Measurements from ENCODE around the gene ZSWIM6. TPM values are rescaled to one million over a fixed set of nuclear protein-coding genes. Genes with fewer than 3 reads are reported as not detected.

ZSWIM6 gene
- total and polyA plus RNA-seq, 3 experiments from 2014 or later = 0.64 to 6.0 (median 5.9) TPM

GRCh38 chr5:61486476-61486875, 154.4 kb downstream of the ZSWIM6 start:
- POLR2A ChIA-PET = no interaction called here
- Mint-ChIP-seq H3K4me3 (no peak overlapping the region), H3K36me3 (peaks cover 1 to 41% (median 11%) of the 10 kb centered on the region in 3 donors), H3K9me3 (no peaks in the 10 kb centered on the region), H3K27me3 (no peaks in the 10 kb centered on the region), H3K27ac (no peak overlapping the region), H3K4me1 (peaks cover 12 to 17% (median 15%) of the 10 kb centered on the region in 3 donors)
- no peaks in the 10 kb centered on the region for H3K4me1 ChIP-seq (ENCODE audit: insufficient read depth, low read length)
- no peak for DNase-seq
- H3K27ac ChIP-seq (ENCODE audit: low read depth, low read length) = no peak overlapping the region
- no peaks in the 10 kb centered on the region for H3K9me3 ChIP-seq (ENCODE audit: low read length)
- CTCF ChIA-PET = no interaction called here
- H3K4me3 ChIP-seq (ENCODE audit: low read length) = no peak overlapping the region
- no peaks in the 10 kb centered on the region for H3K36me3 ChIP-seq (ENCODE audit: insufficient read depth, low read length)
- H3K27me3 ChIP-seq (ENCODE audit: insufficient read depth, low read length, poor library complexity, severe bottlenecking) = no peaks in the 10 kb centered on the region

- peaks cover 11 to 42% (median 13%) of the 10 kb centered on the region in 3 donors for H3K36me3 Mint-ChIP-seq
- ChIA-PET CTCF (no interaction called here), POLR2A (no interaction called here)
- H3K4me1 Mint-ChIP-seq = peaks cover 12 to 17% (median 15%) of the 10 kb centered on the region in 3 donors
- H3K9me3 Mint-ChIP-seq = no peaks in the 10 kb centered on the region
- no peaks in the 10 kb centered on the region for H3K4me1 ChIP-seq (ENCODE audit: insufficient read depth, low read length)
- H3K27ac Mint-ChIP-seq = no peak overlapping the region
- H3K27me3 Mint-ChIP-seq = no peaks in the 10 kb centered on the region
- H3K9me3 ChIP-seq (ENCODE audit: low read length) = no peaks in the 10 kb centered on the region
- no peak overlapping the region for H3K4me3 ChIP-seq (ENCODE audit: low read length)
- no peak for DNase-seq
- no peaks in the 10 kb centered on the region for H3K36me3 ChIP-seq (ENCODE audit: insufficient read depth, low read length)
- no peaks in the 10 kb centered on the region for H3K27me3 ChIP-seq (ENCODE audit: insufficient read depth, low read length, poor library complexity, severe bottlenecking)
- no peak overlapping the region for H3K4me3 Mint-ChIP-seq
- no peak overlapping the region for H3K27ac ChIP-seq (ENCODE audit: low read depth, low read length)
Observed at GRCh38 chr5:61489574-61489973, 157.5 kb downstream of the ZSWIM6 start.

- H3K36me3 Mint-ChIP-seq = peaks cover 18 to 28% (median 25%) of the 10 kb centered on the region in 3 donors
- Histone ChIP-seq H3K36me3 (ENCODE audit: insufficient read depth, low read length) (no peaks in the 10 kb centered on the region), H3K9me3 (ENCODE audit: low read length) (no peaks in the 10 kb centered on the region), H3K4me3 (ENCODE audit: low read length) (no peak overlapping the region), H3K27ac (ENCODE audit: low read depth, low read length) (no peak overlapping the region), H3K27me3 (ENCODE audit: insufficient read depth, low read length, poor library complexity, severe bottlenecking) (no peaks in the 10 kb centered on the region), H3K4me1 (ENCODE audit: insufficient read depth, low read length) (no peaks in the 10 kb centered on the region)
- H3K9me3 Mint-ChIP-seq = no peaks in the 10 kb centered on the region
- H3K27ac Mint-ChIP-seq = no peak overlapping the region
- H3K4me1 Mint-ChIP-seq = peaks cover 3 to 5% (median 5%) of the 10 kb centered on the region in 3 donors
- H3K4me3 Mint-ChIP-seq = no peak overlapping the region
- no peaks in the 10 kb centered on the region for H3K27me3 Mint-ChIP-seq
- ChIA-PET POLR2A (no interaction called here), CTCF (no interaction called here)
- no peak for DNase-seq
Observed at GRCh38 chr5:61491861-61492260, 159.8 kb downstream of the ZSWIM6 start.

GRCh38 chr5:61493973-61494372, 161.9 kb downstream of the ZSWIM6 start:
- POLR2A ChIA-PET = no interaction called here
- Mint-ChIP-seq H3K27me3 (no peaks in the 10 kb centered on the region), H3K36me3 (peaks cover 6 to 35% (median 18%) of the 10 kb centered on the region in 3 donors), H3K9me3 (no peaks in the 10 kb centered on the region), H3K4me3 (no peak overlapping the region), H3K27ac (peak overlapping the region in 1 of 8 donors; percentile 1), H3K4me1 (peaks cover 0 to 5% (median 0%) of the 10 kb centered on the region in 3 donors)
- Histone ChIP-seq H3K9me3 (ENCODE audit: low read length) (no peaks in the 10 kb centered on the region), H3K36me3 (ENCODE audit: insufficient read depth, low read length) (no peaks in the 10 kb centered on the region), H3K4me3 (ENCODE audit: low read length) (no peak overlapping the region), H3K27me3 (ENCODE audit: insufficient read depth, low read length, poor library complexity, severe bottlenecking) (no peaks in the 10 kb centered on the region), H3K4me1 (ENCODE audit: insufficient read depth, low read length) (no peaks in the 10 kb centered on the region), H3K27ac (ENCODE audit: low read depth, low read length) (no peak overlapping the region)
- DNase-seq = no peak
- CTCF ChIA-PET = no interaction called here

GRCh38 chr5:61496446-61496845, 164.4 kb downstream of the ZSWIM6 start:
- Histone ChIP-seq H3K9me3 (ENCODE audit: low read length) (no peaks in the 10 kb centered on the region), H3K4me1 (ENCODE audit: insufficient read depth, low read length) (no peaks in the 10 kb centered on the region), H3K27me3 (ENCODE audit: insufficient read depth, low read length, poor library complexity, severe bottlenecking) (no peaks in the 10 kb centered on the region), H3K27ac (ENCODE audit: low read depth, low read length) (no peak overlapping the region), H3K4me3 (ENCODE audit: low read length) (no peak overlapping the region), H3K36me3 (ENCODE audit: insufficient read depth, low read length) (no peaks in the 10 kb centered on the region)
- Mint-ChIP-seq H3K4me1 (peaks cover 0 to 7% (median 0%) of the 10 kb centered on the region in 3 donors), H3K4me3 (no peak overlapping the region), H3K27ac (no peak overlapping the region), H3K27me3 (no peaks in the 10 kb centered on the region), H3K36me3 (peaks cover 13 to 36% (median 18%) of the 10 kb centered on the region in 3 donors), H3K9me3 (no peaks in the 10 kb centered on the region)
- CTCF ChIA-PET = no interaction called here
- POLR2A ChIA-PET = no interaction called here
- no peak for DNase-seq

- Histone ChIP-seq H3K9me3 (ENCODE audit: low read length) (no peaks in the 10 kb centered on the region), H3K27me3 (ENCODE audit: insufficient read depth, low read length, poor library complexity, severe bottlenecking) (no peaks in the 10 kb centered on the region), H3K27ac (ENCODE audit: low read depth, low read length) (no peak overlapping the region), H3K4me3 (ENCODE audit: low read length) (no peak overlapping the region), H3K36me3 (ENCODE audit: insufficient read depth, low read length) (no peaks in the 10 kb centered on the region), H3K4me1 (ENCODE audit: insufficient read depth, low read length) (no peaks in the 10 kb centered on the region)
- Mint-ChIP-seq H3K9me3 (no peaks in the 10 kb centered on the region), H3K36me3 (peaks cover 13 to 37% (median 18%) of the 10 kb centered on the region in 3 donors), H3K4me1 (peaks cover 0 to 8% (median 1%) of the 10 kb centered on the region in 3 donors), H3K27ac (no peak overlapping the region), H3K27me3 (no peaks in the 10 kb centered on the region), H3K4me3 (no peak overlapping the region)
- no peak for DNase-seq
- POLR2A ChIA-PET = no interaction called here
- CTCF ChIA-PET = interaction anchor here (1.4 kb wide), 1 partner anchor 10 kb away, joined by 3 read pairs; no protein-coding TSS in a partner anchor
Observed at GRCh38 chr5:61496860-61497259, 164.8 kb downstream of the ZSWIM6 start.

- ChIA-PET CTCF (interaction anchor here (1.4 kb wide), 1 partner anchor 9 kb away, joined by 3 read pairs; no protein-coding TSS in a partner anchor), POLR2A (no interaction called here)
- Histone ChIP-seq H3K27ac (ENCODE audit: low read depth, low read length) (no peak overlapping the region), H3K4me1 (ENCODE audit: insufficient read depth, low read length) (no peaks in the 10 kb centered on the region), H3K36me3 (ENCODE audit: insufficient read depth, low read length) (no peaks in the 10 kb centered on the region), H3K27me3 (ENCODE audit: insufficient read depth, low read length, poor library complexity, severe bottlenecking) (no peaks in the 10 kb centered on the region), H3K9me3 (ENCODE audit: low read length) (no peaks in the 10 kb centered on the region), H3K4me3 (ENCODE audit: low read length) (no peak overlapping the region)
- no peak overlapping the region for H3K27ac Mint-ChIP-seq
- no peak overlapping the region for H3K4me3 Mint-ChIP-seq
- H3K4me1 Mint-ChIP-seq = peaks cover 0 to 12% (median 1%) of the 10 kb centered on the region in 3 donors
- H3K27me3 Mint-ChIP-seq = no peaks in the 10 kb centered on the region
- no peak for DNase-seq
- H3K9me3 Mint-ChIP-seq = no peaks in the 10 kb centered on the region
- H3K36me3 Mint-ChIP-seq = peaks cover 13 to 39% (median 18%) of the 10 kb centered on the region in 3 donors
Observed at GRCh38 chr5:61498121-61498520, 166.1 kb downstream of the ZSWIM6 start.

GRCh38 chr5:61501971-61502370, 169.9 kb downstream of the ZSWIM6 start:
- Histone ChIP-seq H3K4me3 (ENCODE audit: low read length) (no peak overlapping the region), H3K4me1 (ENCODE audit: insufficient read depth, low read length) (no peaks in the 10 kb centered on the region), H3K36me3 (ENCODE audit: insufficient read depth, low read length) (no peaks in the 10 kb centered on the region), H3K9me3 (ENCODE audit: low read length) (no peaks in the 10 kb centered on the region), H3K27ac (ENCODE audit: low read depth, low read length) (no peak overlapping the region), H3K27me3 (ENCODE audit: insufficient read depth, low read length, poor library complexity, severe bottlenecking) (no peaks in the 10 kb centered on the region)
- H3K27me3 Mint-ChIP-seq = no peaks in the 10 kb centered on the region
- H3K36me3 Mint-ChIP-seq = peaks cover 7 to 12% (median 10%) of the 10 kb centered on the region in 3 donors
- no peak overlapping the region for H3K4me3 Mint-ChIP-seq
- CTCF ChIA-PET = no interaction called here
- peaks cover 0 to 12% (median 1%) of the 10 kb centered on the region in 3 donors for H3K4me1 Mint-ChIP-seq
- H3K9me3 Mint-ChIP-seq = no peaks in the 10 kb centered on the region
- DNase-seq = no peak
- POLR2A ChIA-PET = no interaction called here
- no peak overlapping the region for H3K27ac Mint-ChIP-seq

Measured in CD8-positive, alpha-beta memory T cell (primary cell).